Ascending aorta (tissue), 2 donors: ENCODE measurements around the gene VSIG10L. TPM values are rescaled to one million over a fixed set of nuclear protein-coding genes. Genes with fewer than 3 reads are reported as not detected.

Experiments
- DNase-seq, 2 donors: peaks; one replicate each; pipeline ENCODE4 v3.0.0-alpha.2; 2019; ENCODE audit warnings: low spot score in 2 of 2
- H3K27ac ChIP-seq, 2 donors: fragments of 200-600 bp; sonication (generic); one replicate each; pipeline ENCODE4 v1.5.1; 2016 to 2017; ENCODE audit warnings: mild to moderate bottlenecking in 1 of 2
- H3K27me3 ChIP-seq: fragments of 200-600 bp; sonication (generic); one replicate; pipeline ENCODE4 v1.5.1; 2017
- H3K36me3 ChIP-seq, 2 donors: fragments of 200-600 bp; sonication (generic); one replicate each; pipeline ENCODE4 v1.5.1; 2016
- H3K4me1 ChIP-seq, 2 donors: fragments of 200-600 bp; sonication (generic); one replicate each; pipeline ENCODE4 v1.5.1; 2016 to 2017; ENCODE audit warnings: mild to moderate bottlenecking in 1 of 2
- H3K4me3 ChIP-seq, 2 donors: fragments of 200-600 bp; sonication (generic); one replicate each; pipeline ENCODE4 v1.5.1; 2016 to 2017; ENCODE audit warnings: mild to moderate bottlenecking in 1 of 2
- H3K9me3 ChIP-seq, 2 donors: fragments of 200-600 bp; sonication (generic); one replicate each; pipeline ENCODE4 v1.5.1; 2016
- intact Hi-C: fragments of 100-400 bp; cut with DNase I; formaldehyde crosslinking; loops from one replicate; pipeline ENCODE4 v1.15.1; 2023
- total RNA-seq: library from RNA; depleted of rRNA; stranded (reverse); fragments of >200 nt; gene quantifications from one replicate; pipeline ENCODE4 v1.1.0, GENCODE V29; 2016
- TF ChIP-seq, protein P1 (sequence below), 3 experiments: fragments of 200-600 bp in 2 of 3; fragments of 450-650 bp in 1 of 3; sonication (generic) in 2 of 3; IDR thresholded peaks; one replicate each; pipeline ENCODE4 v1.5.1; 2016 to 2019; ENCODE audit warnings: antibody characterized with exemption in 3 of 3, mild to moderate bottlenecking in 1 of 3, moderate library complexity in 1 of 3

Gene VSIG10L
- total RNA-seq, 1 donor from 2014 or later: 1.4 TPM

DNA sequence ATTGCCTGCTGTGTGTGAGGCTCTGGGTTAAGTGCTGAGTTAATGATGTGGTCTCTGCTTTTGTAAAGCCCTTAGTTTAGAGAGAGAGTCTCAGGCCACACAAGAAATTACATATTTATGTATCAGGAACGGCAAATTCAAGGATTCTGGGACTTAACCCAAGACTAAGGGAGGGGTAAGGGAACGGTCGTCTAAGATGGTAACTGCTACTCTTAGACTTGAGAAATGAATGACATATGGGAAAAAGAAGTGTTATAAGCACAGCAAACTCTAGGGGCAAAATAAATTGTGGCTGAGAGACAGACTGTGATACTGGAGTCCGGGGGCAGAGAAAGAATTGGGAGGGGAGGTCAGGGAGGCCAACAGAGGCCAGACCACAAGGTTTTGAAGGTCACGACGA, 10.2 kb downstream of the VSIG10L start:
- Histone ChIP-seq H3K36me3 (no peaks in the 10 kb centered on the region), H3K9me3 (no peaks in the 10 kb centered on the region), H3K27ac (no peak overlapping the region), H3K27me3 (no peaks in the 10 kb centered on the region), H3K4me1 (peaks cover 0 to 3% of the 10 kb centered on the region in 2 donors), H3K4me3 (no peak overlapping the region)
- intact Hi-C loops: no loop called here
- TF ChIP-seq, protein P1, sequence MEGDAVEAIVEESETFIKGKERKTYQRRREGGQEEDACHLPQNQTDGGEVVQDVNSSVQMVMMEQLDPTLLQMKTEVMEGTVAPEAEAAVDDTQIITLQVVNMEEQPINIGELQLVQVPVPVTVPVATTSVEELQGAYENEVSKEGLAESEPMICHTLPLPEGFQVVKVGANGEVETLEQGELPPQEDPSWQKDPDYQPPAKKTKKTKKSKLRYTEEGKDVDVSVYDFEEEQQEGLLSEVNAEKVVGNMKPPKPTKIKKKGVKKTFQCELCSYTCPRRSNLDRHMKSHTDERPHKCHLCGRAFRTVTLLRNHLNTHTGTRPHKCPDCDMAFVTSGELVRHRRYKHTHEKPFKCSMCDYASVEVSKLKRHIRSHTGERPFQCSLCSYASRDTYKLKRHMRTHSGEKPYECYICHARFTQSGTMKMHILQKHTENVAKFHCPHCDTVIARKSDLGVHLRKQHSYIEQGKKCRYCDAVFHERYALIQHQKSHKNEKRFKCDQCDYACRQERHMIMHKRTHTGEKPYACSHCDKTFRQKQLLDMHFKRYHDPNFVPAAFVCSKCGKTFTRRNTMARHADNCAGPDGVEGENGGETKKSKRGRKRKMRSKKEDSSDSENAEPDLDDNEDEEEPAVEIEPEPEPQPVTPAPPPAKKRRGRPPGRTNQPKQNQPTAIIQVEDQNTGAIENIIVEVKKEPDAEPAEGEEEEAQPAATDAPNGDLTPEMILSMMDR (IDR thresholded peaks at IDR 0.05): no peak
- no peak for DNase-seq

DNA sequence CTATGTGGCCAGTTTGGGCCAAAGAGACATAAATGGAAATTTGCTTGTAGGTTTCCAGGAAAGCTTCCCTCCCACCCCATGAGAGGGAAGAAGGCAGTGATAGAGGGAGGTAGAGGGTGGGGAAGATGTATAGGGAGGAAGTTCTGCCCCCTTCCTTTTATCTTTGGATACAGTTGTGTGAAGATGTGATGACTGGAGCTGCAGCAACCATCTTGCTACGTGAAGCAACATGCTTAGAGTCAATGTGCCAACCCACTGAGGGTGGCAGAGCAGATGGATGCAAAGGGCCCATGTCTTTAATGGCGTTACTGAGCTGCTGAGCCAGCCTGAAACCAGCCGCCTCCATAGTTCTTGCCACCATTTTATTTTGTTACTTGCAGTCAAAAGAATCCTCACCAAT, 10.7 kb downstream of the VSIG10L start:
- Histone ChIP-seq H3K27me3 (no peaks in the 10 kb centered on the region), H3K4me1 (peaks cover 0 to 3% of the 10 kb centered on the region in 2 donors), H3K9me3 (no peaks in the 10 kb centered on the region), H3K4me3 (no peak overlapping the region), H3K36me3 (no peaks in the 10 kb centered on the region), H3K27ac (no peak overlapping the region)
- intact Hi-C loops: no loop called here
- TF ChIP-seq, protein P1 (IDR thresholded peaks at IDR 0.05): no peak
- no peak for DNase-seq

DNA sequence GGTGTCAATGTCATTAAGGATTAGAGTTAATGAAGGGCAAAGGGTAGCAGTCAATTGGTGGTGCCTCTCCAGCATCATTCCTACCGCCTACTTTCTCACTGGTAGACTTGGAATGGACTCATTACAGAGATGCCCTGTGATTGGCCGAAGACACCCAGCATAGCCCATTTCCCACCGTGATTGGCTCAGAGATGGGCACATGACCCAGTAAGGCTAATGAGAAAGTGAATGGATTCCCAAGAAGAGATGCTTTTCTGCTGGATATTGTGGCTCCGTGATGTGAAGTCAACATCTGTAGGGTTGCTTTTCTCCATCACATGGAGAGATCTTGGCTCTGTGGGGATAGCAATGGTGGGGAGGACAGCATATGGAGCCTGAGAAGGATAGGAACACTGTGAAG, 11.6 kb downstream of the VSIG10L start:
- H3K4me3 ChIP-seq: no peak overlapping the region
- no peak overlapping the region for H3K27ac ChIP-seq
- TF ChIP-seq, protein P1 (IDR thresholded peaks at IDR 0.05): no peak
- no peak for DNase-seq
- H3K9me3 ChIP-seq: no peaks in the 10 kb centered on the region
- H3K27me3 ChIP-seq: no peaks in the 10 kb centered on the region
- intact Hi-C loops: no loop called here
- peaks cover 0 to 3% of the 10 kb centered on the region in 2 donors for H3K4me1 ChIP-seq
- no peaks in the 10 kb centered on the region for H3K36me3 ChIP-seq

DNA sequence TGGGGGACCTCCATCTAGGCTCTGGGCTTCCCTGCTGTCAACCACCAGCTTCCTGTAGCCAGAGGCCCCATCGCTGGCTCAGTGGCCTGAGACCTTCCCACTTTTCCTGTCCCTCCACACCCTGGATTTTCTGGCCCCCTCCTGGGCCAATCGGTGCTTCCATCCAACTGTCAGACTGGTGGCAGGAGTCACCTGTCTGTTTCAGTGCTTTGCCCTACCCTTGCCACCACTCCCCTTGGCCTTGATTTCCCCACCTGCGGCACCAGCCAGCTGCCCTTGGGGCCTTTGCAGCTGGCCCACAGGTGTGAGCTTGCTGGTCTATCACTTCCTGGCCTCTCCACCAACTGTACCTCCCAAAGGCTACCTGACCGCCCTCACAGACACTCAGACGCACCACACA, 12.5 kb downstream of the VSIG10L start:
- Histone ChIP-seq H3K36me3 (no peaks in the 10 kb centered on the region), H3K4me3 (no peak overlapping the region), H3K4me1 (peaks cover 0 to 3% of the 10 kb centered on the region in 2 donors), H3K27ac (no peak overlapping the region), H3K9me3 (no peaks in the 10 kb centered on the region), H3K27me3 (no peaks in the 10 kb centered on the region)
- no peak for DNase-seq
- intact Hi-C loops: no loop called here
- TF ChIP-seq, protein P1 (IDR thresholded peaks at IDR 0.05): no peak

DNA sequence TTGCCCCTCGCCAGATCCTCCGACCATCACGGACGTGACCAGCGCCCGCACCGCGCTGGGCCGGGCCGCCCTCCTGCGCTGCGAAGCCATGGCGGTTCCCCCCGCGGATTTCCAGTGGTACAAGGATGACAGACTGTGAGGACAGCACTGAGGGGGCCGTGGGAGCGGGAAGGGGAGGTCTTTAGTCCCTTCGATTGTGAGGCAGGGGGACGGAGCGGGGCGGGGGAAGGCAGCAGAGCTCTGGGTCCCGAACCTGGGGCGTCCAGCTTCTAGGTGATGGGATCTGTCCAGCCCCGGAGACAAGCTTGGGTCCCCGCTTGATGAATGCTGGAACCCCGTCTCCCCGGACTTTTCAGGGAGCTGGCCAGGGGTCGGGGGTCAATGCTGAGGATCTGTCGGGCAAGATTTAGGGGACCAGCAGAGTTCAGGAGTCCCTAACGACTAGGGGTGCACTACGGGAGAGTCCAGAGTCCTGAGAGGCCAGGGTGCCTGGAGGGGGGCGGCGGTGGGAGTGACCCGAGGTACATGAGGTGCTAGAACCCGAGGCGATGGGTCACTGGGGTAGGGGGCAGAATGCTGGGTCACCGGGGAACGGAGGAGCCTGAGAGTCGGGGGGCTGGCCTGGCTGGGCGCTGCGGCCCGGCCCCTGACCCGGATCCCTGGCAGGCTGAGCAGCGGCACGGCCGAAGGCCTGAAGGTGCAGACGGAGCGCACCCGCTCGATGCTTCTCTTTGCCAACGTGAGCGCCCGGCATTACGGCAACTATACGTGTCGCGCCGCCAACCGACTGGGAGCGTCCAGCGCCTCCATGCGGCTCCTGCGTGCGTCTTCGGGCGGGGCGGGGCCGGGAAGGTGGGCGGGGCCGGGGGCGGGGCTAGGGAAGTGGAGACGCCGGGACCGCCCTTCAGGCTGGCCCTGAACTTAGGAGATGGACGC, 14.6 kb downstream of the VSIG10L start:
- no peak overlapping the region for H3K27ac ChIP-seq
- TF ChIP-seq, protein P1 (IDR thresholded peaks at IDR 0.05): peak in 1 of 3 experiments; percentile 11
- intact Hi-C loops: no loop called here
- H3K36me3 ChIP-seq: no peaks in the 10 kb centered on the region
- DNase-seq: no peak
- H3K9me3 ChIP-seq: no peaks in the 10 kb centered on the region
- peak overlapping the region; percentile 24 to 41 for H3K4me3 ChIP-seq
- no peaks in the 10 kb centered on the region for H3K27me3 ChIP-seq
- H3K4me1 ChIP-seq: peaks cover 0 to 3% of the 10 kb centered on the region in 2 donors
